Mesendoderm (in vitro differentiated cells): ENCODE data around the gene NEK7.
A peak's percentile ranks its signal among the peaks of the same experiment; 100 is the strongest.
"Not testable (repeated sequence)": the region's sequence is repeated elsewhere in the genome, so short reads cannot be mapped to it uniquely, and the experiment has no call there.

ENCODE experiments used
- DNase-seq: peaks from one replicate; pipeline ENCODE4 v3.0.0; 2013
- H2AK5ac ChIP-seq: 2 replicates; pipeline ENCODE4 v1.6.1; 2013; ENCODE audit warnings: low read length, inconsistent platforms
- H2BK120ac ChIP-seq: 2 replicates; pipeline ENCODE4 v1.6.1; 2013; ENCODE audit warnings: low read depth, mild to moderate bottlenecking, low read length, moderate library complexity, mixed read lengths
- H2BK15ac ChIP-seq: replicated peaks from 2 replicates; pipeline ENCODE4 v1.6.1; 2013; ENCODE audit warnings: low read depth, mild to moderate bottlenecking, moderate library complexity
- H2BK5ac ChIP-seq: 2 replicates; pipeline ENCODE4 v1.6.1; 2013; ENCODE audit warnings: low read length, inconsistent platforms
- H3K18ac ChIP-seq: 2 replicates; pipeline ENCODE4 v1.6.1; 2013; ENCODE audit warnings: mild to moderate bottlenecking, low read length, mixed read lengths
- H3K23ac ChIP-seq: one replicate; pipeline ENCODE4 v1.6.1; 2013; ENCODE audit warnings: low read length
- H3K27ac ChIP-seq: 2 replicates; pipeline ENCODE4 v1.5.1; 2013; ENCODE audit warnings: low read depth, mild to moderate bottlenecking, inconsistent platforms, low read length, moderate library complexity
- H3K27me3 ChIP-seq: 2 replicates; pipeline ENCODE4 v1.6.1; 2013; ENCODE audit warnings: low read length, control low read depth, mild to moderate bottlenecking, inconsistent platforms; ENCODE audit not compliant: insufficient read depth, poor library complexity
- H3K36me3 ChIP-seq: 2 replicates; pipeline ENCODE4 v1.6.1; 2013; ENCODE audit warnings: low read length, inconsistent platforms; ENCODE audit not compliant: control insufficient read depth, insufficient read depth
- H3K4ac ChIP-seq: one replicate; pipeline ENCODE4 v1.6.1; 2013; ENCODE audit warnings: low read depth, mild to moderate bottlenecking, low read length, moderate library complexity
- H3K4me1 ChIP-seq: 2 replicates; pipeline ENCODE4 v1.6.1; 2013; ENCODE audit warnings: low read depth, low read length, inconsistent platforms; ENCODE audit not compliant: control insufficient read depth
- H3K4me2 ChIP-seq: 2 replicates; pipeline ENCODE4 v1.6.1; 2013; ENCODE audit warnings: low read length
- H3K4me3 ChIP-seq: 2 replicates; pipeline ENCODE4 v1.5.1; 2013; ENCODE audit warnings: mild to moderate bottlenecking, low read length
- H3K56ac ChIP-seq: one replicate; pipeline ENCODE4 v1.6.1; 2013; ENCODE audit warnings: low read length
- H3K79me1 ChIP-seq: 2 replicates; pipeline ENCODE4 v1.6.1; 2013; ENCODE audit warnings: low read length, inconsistent platforms
- H3K79me2 ChIP-seq: 2 replicates; pipeline ENCODE4 v1.6.1; 2013; ENCODE audit warnings: mild to moderate bottlenecking, low read length; ENCODE audit not compliant: control insufficient read depth, insufficient read depth
- H3K9ac ChIP-seq: 2 replicates; pipeline ENCODE4 v1.6.1; 2013; ENCODE audit warnings: low read length, inconsistent platforms
- H4K5ac ChIP-seq: one replicate; pipeline ENCODE4 v1.6.1; 2013; ENCODE audit warnings: low read length
- H4K8ac ChIP-seq: one replicate; pipeline ENCODE4 v1.6.1; 2013; ENCODE audit warnings: low read depth, mild to moderate bottlenecking, control low read depth, low read length, moderate library complexity
- WGBS: extraction: QIAGEN DNeasy Blood & Tissue Kit; methylation state at CpG from one replicate; pipeline ENCODE4 v1.1.7; 2013; ENCODE audit warnings: low lambda C conversion rate, missing lambda C conversion rate; ENCODE audit not compliant: insufficient coverage; ENCODE audit errors: extremely low coverage; 5-methylcytosine and 5-hydroxymethylcytosine counted together

The NEK7 gene

DNA sequence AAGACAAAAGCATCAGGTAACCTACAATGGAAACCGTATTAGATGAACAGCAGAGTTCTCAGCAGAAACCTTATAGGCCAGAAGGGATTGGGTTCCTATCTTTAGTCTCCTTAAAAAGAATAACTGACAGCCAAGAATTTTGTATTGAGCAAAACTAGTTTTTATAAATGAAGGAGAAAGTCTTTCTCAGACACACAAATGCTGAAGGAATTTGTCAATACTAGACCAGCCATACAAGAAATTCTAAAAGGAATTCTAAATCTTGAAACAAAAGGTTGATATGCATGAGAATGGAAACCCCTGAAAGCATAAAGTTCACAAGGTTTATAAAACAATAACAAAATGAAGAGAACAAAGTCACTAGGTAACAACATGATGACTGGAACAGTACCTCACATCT, 58.1 kb downstream of the NEK7 start:
- Histone ChIP-seq H3K4me3 (no peak overlapping the region), H3K18ac (no peak overlapping the region), H3K27ac (no peak overlapping the region), H3K36me3 (no peaks in the 10 kb centered on the region), H3K23ac (no peak overlapping the region), H2BK15ac (no peak overlapping the region), H3K9ac (no peak overlapping the region), H3K4me1 (no peaks in the 10 kb centered on the region), H3K4ac (no peak overlapping the region), H4K5ac (no peak overlapping the region), H3K27me3 (no peaks in the 10 kb centered on the region), H3K79me2 (no peaks in the 10 kb centered on the region), H3K4me2 (no peak overlapping the region), H4K8ac (no peak overlapping the region), H3K79me1 (peaks cover 4% of the 10 kb centered on the region), H2BK5ac (no peak overlapping the region), H2BK120ac (no peak overlapping the region), H3K56ac (no peak overlapping the region), H2AK5ac (no peak overlapping the region)
- WGBS: no CpG with 5 or more reads among the region's 1 CpG
- no peak for DNase-seq

DNA sequence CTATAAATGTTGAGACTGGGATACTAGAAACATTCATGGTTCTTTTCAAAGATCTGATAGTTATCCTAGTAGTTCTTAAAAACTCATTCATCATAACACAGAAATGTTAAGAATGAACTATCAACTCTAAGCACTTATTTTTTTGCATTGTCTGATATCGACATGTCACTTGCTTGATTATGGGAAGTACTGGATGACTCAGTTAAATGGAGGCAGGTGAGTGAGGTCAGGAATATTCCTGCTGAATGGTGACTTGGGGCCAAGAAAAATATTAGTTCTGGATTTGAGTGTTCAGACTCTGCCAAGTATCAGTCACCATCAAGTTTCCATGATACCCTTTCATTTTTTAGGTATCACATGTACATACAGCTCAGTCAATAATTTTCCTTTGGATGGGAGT, 63.6 kb downstream of the NEK7 start:
- no peak overlapping the region for H3K9ac ChIP-seq
- no peak overlapping the region for H3K4me3 ChIP-seq
- H4K5ac ChIP-seq: no peak overlapping the region
- no peaks in the 10 kb centered on the region for H3K4me1 ChIP-seq
- no peak overlapping the region for H2BK15ac ChIP-seq
- no peak overlapping the region for H2BK5ac ChIP-seq
- H3K79me1 ChIP-seq: no peaks in the 10 kb centered on the region
- H3K4me2 ChIP-seq: no peak overlapping the region
- no peak overlapping the region for H3K23ac ChIP-seq
- H3K56ac ChIP-seq: no peak overlapping the region
- no peak overlapping the region for H3K18ac ChIP-seq
- no peak overlapping the region for H3K27ac ChIP-seq
- H3K79me2 ChIP-seq: no peaks in the 10 kb centered on the region
- no peaks in the 10 kb centered on the region for H3K36me3 ChIP-seq
- no CpG with 5 or more reads among the region's 1 CpG for WGBS
- no peak overlapping the region for H3K4ac ChIP-seq
- H2BK120ac ChIP-seq: no peak overlapping the region
- no peak overlapping the region for H4K8ac ChIP-seq
- no peak for DNase-seq
- H2AK5ac ChIP-seq: no peak overlapping the region
- H3K27me3 ChIP-seq: no peaks in the 10 kb centered on the region

DNA sequence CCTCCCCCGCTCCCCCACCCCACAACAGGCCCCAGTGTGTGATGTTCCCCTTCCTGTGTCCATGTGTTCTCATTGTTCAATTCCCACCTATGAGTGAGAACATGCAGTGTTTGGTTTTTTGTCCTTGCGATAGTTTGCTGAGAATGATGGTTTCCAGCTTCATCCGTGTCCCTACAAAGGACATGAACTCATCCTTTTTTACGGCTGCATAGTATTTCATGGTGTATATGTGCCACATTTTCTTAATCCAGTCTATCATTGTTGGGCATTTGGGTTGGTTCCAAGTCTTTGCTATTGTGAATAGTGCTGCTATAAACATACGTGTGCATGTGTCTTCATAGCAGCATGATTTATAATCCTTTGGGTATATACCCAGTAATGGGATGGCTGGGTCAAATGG, 70.2 kb downstream of the NEK7 start:
- H3K4me3 ChIP-seq, H3K27me3 ChIP-seq, H3K9ac ChIP-seq, H3K4me2 ChIP-seq, H3K18ac ChIP-seq, H2BK5ac ChIP-seq, H4K8ac ChIP-seq, H3K79me2 ChIP-seq, H3K23ac ChIP-seq, H2AK5ac ChIP-seq, H3K79me1 ChIP-seq, H3K4ac ChIP-seq, H3K56ac ChIP-seq, H2BK15ac ChIP-seq, H3K4me1 ChIP-seq, DNase-seq, H2BK120ac ChIP-seq, H4K5ac ChIP-seq, H3K36me3 ChIP-seq, H3K27ac ChIP-seq: not testable (repeated sequence)
- WGBS: no CpG with 5 or more reads among the region's 5 CpGs

DNA sequence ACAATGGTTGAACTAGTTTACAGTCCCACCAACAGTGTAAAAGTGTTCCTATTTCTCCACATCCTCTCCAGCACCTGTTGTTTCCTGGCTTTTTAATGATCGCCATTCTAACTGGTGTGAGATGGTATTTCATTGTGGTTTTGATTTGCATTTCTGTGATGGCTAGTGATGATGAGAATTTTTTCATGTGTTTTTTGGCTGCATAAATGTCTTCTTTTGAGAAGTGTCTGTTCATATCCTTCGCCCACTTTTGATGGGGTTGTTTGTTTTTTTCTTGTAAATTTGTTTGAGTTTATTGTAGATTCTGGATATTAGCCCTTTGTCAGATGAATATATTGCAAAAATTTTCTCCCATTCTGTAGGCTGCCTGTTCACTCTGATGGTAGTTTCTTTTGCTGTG, 70.7 kb downstream of the NEK7 start:
- not testable (repeated sequence) for H3K36me3 ChIP-seq, H3K79me1 ChIP-seq, DNase-seq, H3K4me1 ChIP-seq, H2BK15ac ChIP-seq, H3K4me3 ChIP-seq, H3K23ac ChIP-seq, H4K8ac ChIP-seq, H2AK5ac ChIP-seq, H3K18ac ChIP-seq, H3K4ac ChIP-seq, H3K56ac ChIP-seq, H2BK5ac ChIP-seq, H4K5ac ChIP-seq, H3K79me2 ChIP-seq, H3K27ac ChIP-seq, H3K4me2 ChIP-seq, H3K27me3 ChIP-seq, H3K9ac ChIP-seq, H2BK120ac ChIP-seq
- no CpG with 5 or more reads among the region's 2 CpGs for WGBS

DNA sequence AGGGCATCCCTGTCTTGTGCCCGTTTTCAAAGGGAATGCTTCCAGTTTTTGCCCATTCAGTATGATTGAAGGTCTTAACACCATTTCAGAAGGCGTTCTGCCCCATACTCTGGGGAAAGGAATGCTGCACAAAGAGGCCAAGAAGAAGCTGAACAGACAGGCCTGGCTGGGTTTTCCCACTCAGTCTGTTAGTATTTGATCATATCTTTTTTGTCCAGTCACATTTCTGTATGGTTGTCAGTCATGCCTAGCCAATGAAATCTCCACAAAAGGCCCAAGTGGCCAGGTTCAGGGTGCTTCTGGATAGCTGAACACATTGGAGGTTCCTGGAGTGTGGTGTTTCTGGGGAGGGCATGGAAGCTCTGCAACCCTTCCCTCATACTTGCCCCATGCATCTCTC, 72.1 kb downstream of the NEK7 start:
- no peak overlapping the region for H2BK120ac ChIP-seq
- H3K56ac ChIP-seq: peak overlapping the region; percentile 58
- no peaks in the 10 kb centered on the region for H3K36me3 ChIP-seq
- H3K4ac ChIP-seq: peak overlapping the region; percentile 94
- peak overlapping the region; percentile 20 for H3K9ac ChIP-seq
- no peaks in the 10 kb centered on the region for H3K27me3 ChIP-seq
- no peak overlapping the region for H3K4me2 ChIP-seq
- H4K8ac ChIP-seq: no peak overlapping the region
- no peaks in the 10 kb centered on the region for H3K79me1 ChIP-seq
- H3K27ac ChIP-seq: peak overlapping the region; percentile 25
- DNase-seq: no peak
- H2BK15ac ChIP-seq: no peak overlapping the region
- H2BK5ac ChIP-seq: peak overlapping the region; percentile 47
- H2AK5ac ChIP-seq: no peak overlapping the region
- H3K4me1 ChIP-seq: peaks cover 10% of the 10 kb centered on the region
- no CpG with 5 or more reads among the region's 2 CpGs for WGBS
- no peaks in the 10 kb centered on the region for H3K79me2 ChIP-seq
- H3K18ac ChIP-seq: peak overlapping the region; percentile 80
- no peak overlapping the region for H3K4me3 ChIP-seq
- H3K23ac ChIP-seq: no peak overlapping the region
- H4K5ac ChIP-seq: no peak overlapping the region

DNA sequence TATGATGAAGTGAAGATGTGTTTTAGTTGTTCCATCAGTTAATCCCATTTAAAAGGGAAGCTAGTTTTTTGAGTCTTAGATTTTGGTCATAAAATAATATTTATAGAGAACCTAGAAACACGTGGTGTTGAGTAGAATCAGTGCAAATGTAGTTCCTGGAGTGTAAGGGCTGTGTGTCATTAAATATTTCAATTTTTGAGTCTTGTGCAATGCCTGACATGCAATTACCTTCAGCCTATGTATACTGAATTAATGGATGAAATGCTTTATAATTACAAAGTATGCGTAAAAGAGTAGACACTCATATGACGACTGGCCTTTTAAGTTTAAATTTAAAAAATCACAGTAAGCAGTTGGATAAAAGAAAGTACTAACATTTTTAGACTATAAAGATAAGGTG, 75.0 kb downstream of the NEK7 start:
- Histone ChIP-seq H2AK5ac (no peak overlapping the region), H3K4me1 (peaks cover 10% of the 10 kb centered on the region), H3K4ac (no peak overlapping the region), H3K9ac (no peak overlapping the region), H3K4me2 (no peak overlapping the region), H3K4me3 (no peak overlapping the region), H3K79me2 (no peaks in the 10 kb centered on the region), H3K18ac (no peak overlapping the region), H2BK5ac (no peak overlapping the region), H3K79me1 (no peaks in the 10 kb centered on the region), H2BK120ac (no peak overlapping the region), H3K56ac (no peak overlapping the region), H2BK15ac (no peak overlapping the region), H4K5ac (no peak overlapping the region), H3K27me3 (peaks cover 2% of the 10 kb centered on the region), H3K23ac (no peak overlapping the region), H3K27ac (no peak overlapping the region), H4K8ac (no peak overlapping the region), H3K36me3 (no peaks in the 10 kb centered on the region)
- no CpG with 5 or more reads among the region's 3 CpGs for WGBS
- no peak for DNase-seq
